Upper lobe of left lung (tissue), 4 donors: ENCODE results near the gene USP24.

Experiments
- POLR2AphosphoS5 ChIP-seq, 2 donors: sonication (generic); formaldehyde crosslinking; IDR thresholded peaks; one replicate each; pipeline ENCODE4 v1.5.1; 2017; ENCODE audit warnings: antibody characterized with exemption in 2 of 2
- TF ChIP-seq, protein P1 (sequence below), 6 experiments: fragments of 450-650 bp in 4 of 6; fragments of 200-600 bp in 2 of 6; sonication (generic) in 2 of 6; IDR thresholded peaks; one replicate each; pipeline ENCODE4 v1.5.1; 2016 to 2019; ENCODE audit warnings: antibody characterized with exemption in 6 of 6

- TF ChIP-seq, protein P1, sequence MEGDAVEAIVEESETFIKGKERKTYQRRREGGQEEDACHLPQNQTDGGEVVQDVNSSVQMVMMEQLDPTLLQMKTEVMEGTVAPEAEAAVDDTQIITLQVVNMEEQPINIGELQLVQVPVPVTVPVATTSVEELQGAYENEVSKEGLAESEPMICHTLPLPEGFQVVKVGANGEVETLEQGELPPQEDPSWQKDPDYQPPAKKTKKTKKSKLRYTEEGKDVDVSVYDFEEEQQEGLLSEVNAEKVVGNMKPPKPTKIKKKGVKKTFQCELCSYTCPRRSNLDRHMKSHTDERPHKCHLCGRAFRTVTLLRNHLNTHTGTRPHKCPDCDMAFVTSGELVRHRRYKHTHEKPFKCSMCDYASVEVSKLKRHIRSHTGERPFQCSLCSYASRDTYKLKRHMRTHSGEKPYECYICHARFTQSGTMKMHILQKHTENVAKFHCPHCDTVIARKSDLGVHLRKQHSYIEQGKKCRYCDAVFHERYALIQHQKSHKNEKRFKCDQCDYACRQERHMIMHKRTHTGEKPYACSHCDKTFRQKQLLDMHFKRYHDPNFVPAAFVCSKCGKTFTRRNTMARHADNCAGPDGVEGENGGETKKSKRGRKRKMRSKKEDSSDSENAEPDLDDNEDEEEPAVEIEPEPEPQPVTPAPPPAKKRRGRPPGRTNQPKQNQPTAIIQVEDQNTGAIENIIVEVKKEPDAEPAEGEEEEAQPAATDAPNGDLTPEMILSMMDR (IDR thresholded peaks at IDR 0.05) = no peak
- no peak for TF ChIP-seq POLR2AphosphoS5 (IDR thresholded peaks at IDR 0.05)
Measured at GRCh38 chr1:55168353-55168752, 46.8 kb downstream of the USP24 start.
